K562 (cell line): ENCODE measurements around the gene STARD8.

Source experiments
- CHD4 ChIP-seq: fragments of 200-600 bp; sonication (generic); IDR thresholded peaks from 3 replicates; pipeline ENCODE4 v1.6.1; 2012; ENCODE audit warnings: low read depth, mild to moderate bottlenecking, mixed read lengths, low read length, inconsistent platforms; ENCODE audit not compliant: insufficient read depth, insufficient replicate concordance, poor library complexity, severe bottlenecking
- CTCF ChIP-seq, 3 experiments: IDR thresholded peaks in 2 of 3; conservative IDR thresholded peaks in 1 of 3; 2 replicates each; pipeline ENCODE4 v1.5.1; 2011 to 2012; ENCODE audit warnings: low read length in 3 of 3, mild to moderate bottlenecking in 3 of 3, control low read depth in 2 of 3, improper control_type of control experiment in 1 of 3, inconsistent platforms in 1 of 3, low read depth in 1 of 3, mixed read lengths in 1 of 3, moderate library complexity in 1 of 3; ENCODE audit not compliant: insufficient read depth in 2 of 3

- TF ChIP-seq CTCF (IDR thresholded peaks at IDR 0.05 in 2 of 3, conservative IDR thresholded peaks at IDR 0.05 in 1 of 3; ENCODE audit: insufficient read depth in 2 of 3, low read depth in 1 of 3, low read length in 3 of 3) (no peak), CHD4 (no peak)
Measured at GRCh38 chrX:68598841-68599240, 48.6 kb upstream of the STARD8 start.
